K562 (cell line): ENCODE data around the gene HMCN2. TPM values are rescaled to one million over a fixed set of nuclear protein-coding genes. Genes with fewer than 3 reads are reported as not detected.

Source experiments
- ATAC-seq: fragments of 200-7000 bp; cut with Tn5 transposase; 3 replicates; pipeline ENCODE4 v1.9.1; 2020; ENCODE audit warnings: moderate library complexity
- BruUV-seq: library from RNA; stranded (reverse); fragments of 400-500 nt; replicated peaks from 2 replicates; lab custom pipeline; 2021; lab: Mats Ljungman, UMichigan
- CTCF ChIA-PET: fragments of 300-600 bp; formaldehyde crosslinking; extraction: SDS; loops from one replicate; lab custom pipeline; 2021; ENCODE audit warnings: low intra/inter-chr PET ratio; lab: Yijun Ruan, JAX
- POLR2A ChIA-PET: fragments of 300-600, 350-650 bp; sonication (Branson Sonifier 250); formaldehyde crosslinking; extraction: SDS; loops from one replicate; lab custom pipeline; 2021; ENCODE audit warnings: antibody characterized with exemption, inconsistent platforms; lab: Yijun Ruan, JAX
- DNase-seq, 4 experiments: peaks; one replicate each; pipeline versions ENCODE4 v3.0.0 to v3.0.0-alpha.2; 2011 to 2018; ENCODE audit warnings: low spot score in 3 of 4, mixed read lengths in 3 of 4; ENCODE audit errors: extremely low read depth in 1 of 4
- FAIRE-seq: peaks from 2 replicates; lab custom pipeline; 2011; peaks lifted over from hg19 to GRCh38; lab: Jason Lieb, UNC
- H2AFZ ChIP-seq: 2 replicates; pipeline ENCODE4 v1.6.0; 2011; ENCODE audit warnings: low read depth, low read length, control low read depth, inconsistent platforms
- H3K27ac ChIP-seq: fragments of 200-600 bp; 3 replicates; pipeline ENCODE4 v1.8.0; 2011; ENCODE audit warnings: low read depth, mild to moderate bottlenecking, control low read depth, inconsistent platforms, low read length, moderate library complexity, mixed read lengths; ENCODE audit errors: extremely low read depth
- H3K27me3 ChIP-seq, 2 experiments: fragments of 300-600 bp in 1 of 2; 2 replicates in 1 of 2; 3 replicates in 1 of 2; pipeline versions ENCODE4 v1.6.0 to v1.8.0; 2011; ENCODE audit warnings: inconsistent platforms in 2 of 2, low read length in 2 of 2, mild to moderate bottlenecking in 1 of 2, mixed read lengths in 1 of 2, moderate library complexity in 1 of 2; ENCODE audit not compliant: control insufficient read depth in 2 of 2, insufficient read depth in 2 of 2
- H3K36me3 ChIP-seq: fragments of 300-600 bp; 3 replicates; pipeline ENCODE4 v1.8.0; 2011; ENCODE audit warnings: mild to moderate bottlenecking, low read length, inconsistent platforms; ENCODE audit not compliant: control insufficient read depth, insufficient read depth
- H3K4me1 ChIP-seq, 2 experiments: fragments of 200-600 bp in 1 of 2; replicated peaks in 1 of 2; 2 replicates in 1 of 2; 3 replicates in 1 of 2; pipeline versions ENCODE4 v1.5.1 to v1.8.0; 2011; ENCODE audit warnings: inconsistent platforms in 2 of 2, low read length in 2 of 2, mild to moderate bottlenecking in 1 of 2, mixed read lengths in 1 of 2, moderate library complexity in 1 of 2; ENCODE audit not compliant: control insufficient read depth in 2 of 2, insufficient read depth in 2 of 2
- H3K4me2 ChIP-seq: 2 replicates; pipeline ENCODE4 v1.6.1; 2011; ENCODE audit warnings: low read length, control low read depth, inconsistent platforms, mixed read lengths; ENCODE audit not compliant: insufficient read depth
- H3K4me3 ChIP-seq: fragments of 200-600 bp; sonication (generic), shearing (Covaris generic); 2 replicates; pipeline ENCODE4 v1.5.1; 2016; ENCODE audit warnings: control low read depth, inconsistent platforms
- H3K79me2 ChIP-seq: fragments of 200-600 bp; 3 replicates; pipeline ENCODE4 v1.8.0; 2011; ENCODE audit warnings: low read length, inconsistent platforms; ENCODE audit not compliant: control insufficient read depth, insufficient read depth
- H3K9ac ChIP-seq, 2 experiments: 2 replicates each; pipeline versions ENCODE4 v1.6.0 to v1.6.1; 2011; ENCODE audit warnings: low read depth in 2 of 2, low read length in 2 of 2, control low read depth in 1 of 2, inconsistent platforms in 1 of 2, mild to moderate bottlenecking in 1 of 2, mixed read lengths in 1 of 2; ENCODE audit not compliant: insufficient read depth in 1 of 2
- H3K9me1 ChIP-seq: one replicate; pipeline ENCODE4 v1.6.0; 2011; ENCODE audit warnings: inconsistent platforms, mild to moderate bottlenecking, low read length, moderate library complexity; ENCODE audit not compliant: control insufficient read depth, insufficient read depth
- H3K9me3 ChIP-seq: replicated peaks from 2 replicates; pipeline ENCODE4 v1.5.1; 2011; ENCODE audit warnings: low read depth, low read length, inconsistent platforms; ENCODE audit not compliant: control insufficient read depth, insufficient read depth
- H4K20me1 ChIP-seq: replicated peaks from 2 replicates; pipeline ENCODE4 v1.6.1; 2011; ENCODE audit warnings: low read length, inconsistent platforms, mixed read lengths; ENCODE audit not compliant: control insufficient read depth, insufficient read depth
- CBX5 ChIP-seq: IDR thresholded peaks from 2 replicates; pipeline ENCODE4 v1.6.1; 2014; ENCODE audit warnings: low read depth, borderline replicate concordance
- CCNT2 ChIP-seq: IDR thresholded peaks from 2 replicates; pipeline ENCODE4 v1.6.1; 2011; ENCODE audit warnings: borderline replicate concordance, low read depth, mild to moderate bottlenecking, moderate library complexity, mixed read lengths, low read length; ENCODE audit not compliant: insufficient read length; ENCODE audit errors: extremely low read depth
- CHD1 ChIP-seq: fragments of 200-600 bp; sonication (generic); IDR thresholded peaks from one replicate; pipeline ENCODE4 v1.6.1; 2012; ENCODE audit warnings: mild to moderate bottlenecking, moderate library complexity, low read length, inconsistent platforms
- FOXA1 ChIP-seq: fragments of 450-650 bp; IDR thresholded peaks from 2 replicates; pipeline ENCODE4 v1.6.1; 2016; ENCODE audit warnings: mild to moderate bottlenecking, borderline replicate concordance
- FOXJ2 ChIP-seq: fragments of 200-800 bp; sonication (Bioruptor generic); IDR thresholded peaks from 2 replicates; pipeline ENCODE4 v1.6.1; 2016; ENCODE audit warnings: missing genetic modification characterization, missing compliant biosample characterization
- GATAD2B ChIP-seq: fragments of 450-650 bp; IDR thresholded peaks from 2 replicates; pipeline ENCODE4 v1.6.1; 2017; ENCODE audit warnings: mild to moderate bottlenecking, borderline replicate concordance
- IFI16 ChIP-seq: fragments of 250-450 bp; sonication (Bioruptor Pico); IDR thresholded peaks from 2 replicates; pipeline ENCODE4 v2.1.2; 2022; ENCODE audit warnings: mild to moderate bottlenecking, inconsistent platforms
- JUN ChIP-seq, 2 experiments: sonication (generic) in 1 of 2; formaldehyde crosslinking in 1 of 2; IDR thresholded peaks; 2 replicates each; pipeline versions ENCODE4 v1.6.1 to v1.8.0; 2012 to 2022; ENCODE audit warnings: borderline replicate concordance in 2 of 2, mild to moderate bottlenecking in 2 of 2, improper control_type of control experiment in 1 of 2, low read depth in 1 of 2, low read length in 1 of 2, missing genetic modification reagents in 1 of 2
- MCM2 ChIP-seq: fragments of 450-650 bp; IDR thresholded peaks from 2 replicates; pipeline ENCODE4 v1.6.1; 2017; ENCODE audit warnings: low read depth, mild to moderate bottlenecking
- MCM3 ChIP-seq: fragments of 450-650 bp; IDR thresholded peaks from 2 replicates; pipeline ENCODE4 v1.6.1; 2016
- MED1 ChIP-seq: sonication (generic); formaldehyde crosslinking; IDR thresholded peaks from 2 replicates; pipeline ENCODE4 v1.8.1; 2023; ENCODE audit warnings: missing genetic modification reagents, borderline replicate concordance
- PRMT5 ChIP-seq: sonication (generic); formaldehyde crosslinking; IDR thresholded peaks from 2 replicates; pipeline ENCODE4 v1.5.0; 2020; ENCODE audit warnings: missing genetic modification reagents
- PTRF ChIP-seq: fragments of 450-650 bp; IDR thresholded peaks from 2 replicates; pipeline ENCODE4 v1.6.1; 2016; ENCODE audit warnings: mild to moderate bottlenecking, missing genetic modification characterization, missing compliant biosample characterization
- SMAD1 ChIP-seq: fragments of 150-350 bp; IDR thresholded peaks from 2 replicates; pipeline ENCODE4 v1.6.1; 2014; ENCODE audit warnings: low read length, low read depth; ENCODE audit not compliant: partially characterized antibody
- WGBS: fragments of 100-300 bp; shearing (Covaris generic); methylation state at CpG from one replicate; pipeline ENCODE4 v1.1.6; 2016; ENCODE audit warnings: low coverage, mixed read lengths; ENCODE audit not compliant: insufficient coverage; ENCODE audit errors: missing lambda C conversion rate; 5-methylcytosine and 5-hydroxymethylcytosine counted together
- in situ Hi-C: fragments of 300-500 bp; cut with MboI; formaldehyde crosslinking; loops from 4 replicates; pipeline ENCODE4 v1.15.0; 2018; ENCODE audit warnings: inconsistent platforms, mixed read lengths
- intact Hi-C: fragments of 100-400 bp; cut with micrococcal nuclease; formaldehyde crosslinking; loops from 2 replicates; pipeline ENCODE4 v1.14.2; 2022
- polyA plus RNA-seq, 8 experiments: library from polyadenylated mRNA; depleted of rRNA in 4 of 8; stranded (reverse) in 5 of 8; unstranded in 3 of 8; fragments of >200 nt; fragmentation: Nextera tagmentation in 2 of 8; fragmentation: Illumina TruSeq in 1 of 8; extraction: Ambion mirVana in 2 of 8; extraction: Trizol in 1 of 8; gene quantifications; 2 replicates each; pipeline versions ENCODE4 v1.2.1 to v1.2.3, GENCODE V29; 2011 to 2014; ENCODE audit warnings: inconsistent platforms in 1 of 8, missing spikeins in 1 of 8
- total RNA-seq, 7 experiments: library from RNA; depleted of rRNA in 6 of 7; stranded (reverse); fragments of >200 nt in 6 of 7; fragmentation: Illumina TruSeq in 2 of 7; extraction: Trizol in 2 of 7; gene quantifications; 2 replicates each; pipeline versions ENCODE4 v1.2.1 to v1.2.3, GENCODE V29; 2011 to 2021; ENCODE audit warnings: low replicate concordance in 1 of 7
- TF ChIP-seq, protein P1 (sequence below): sonication (generic); formaldehyde crosslinking; IDR thresholded peaks from 2 replicates; pipeline ENCODE4 v1.8.0; 2022; ENCODE audit warnings: mild to moderate bottlenecking, missing genetic modification reagents
- TF ChIP-seq, protein P2 (sequence below): fragments of 450-650 bp; formaldehyde crosslinking; conservative IDR thresholded peaks from 2 replicates; pipeline ENCODE4 v1.4.0; 2022; ENCODE audit warnings: mild to moderate bottlenecking, missing genetic modification characterization
- TF ChIP-seq, protein P3 (sequence below): fragments of 250-450 bp; sonication (Bioruptor Pico); IDR thresholded peaks from 2 replicates; pipeline ENCODE4 v1.4.0; 2020; ENCODE audit warnings: borderline replicate concordance

The HMCN2 gene
- total and polyA plus RNA-seq, 9 of the 15 experiments (the other 6 are each of a cell fraction or from before 2014, with no cell fraction given): 0.01 TPM; not detected in 8

DNA sequence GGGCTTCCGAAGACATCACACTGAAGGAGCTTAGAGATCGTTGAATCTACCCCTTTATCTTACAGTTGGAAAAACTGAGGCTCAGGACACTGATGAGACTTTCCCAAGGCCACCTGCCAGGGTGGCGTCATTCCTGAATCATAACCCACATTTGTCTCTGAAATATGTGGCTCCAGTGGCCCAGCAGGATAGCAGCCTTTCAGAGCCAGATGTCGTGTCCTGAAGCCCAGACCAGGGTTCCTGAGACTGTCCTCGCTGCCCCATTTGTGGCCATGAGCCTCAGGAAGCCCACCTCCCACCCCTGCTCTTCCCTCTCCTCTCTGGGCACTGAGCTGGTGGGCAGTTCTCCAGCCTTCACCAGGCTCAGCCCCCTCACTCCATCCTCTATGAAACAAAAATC is 2.4 kb downstream of the HMCN2 start:
- H3K27ac ChIP-seq: no peak overlapping the region
- H3K4me2 ChIP-seq: no peak overlapping the region
- DNase-seq (no peak), FAIRE-seq (no peak), ATAC-seq (no peak)
- BruUV-seq: no TSS peak
- H3K36me3 ChIP-seq: no peaks in the 10 kb centered on the region
- CTCF ChIA-PET: no interaction called here
- 2% methylated on average over 5 of the region's 5 CpGs for WGBS
- POLR2A ChIA-PET: no interaction called here
- H3K9me3 ChIP-seq: no peaks in the 10 kb centered on the region
- no peaks in the 10 kb centered on the region for H3K9me1 ChIP-seq
- H3K79me2 ChIP-seq: no peaks in the 10 kb centered on the region
- H3K4me3 ChIP-seq: no peak overlapping the region
- in situ Hi-C loops (no loop called here), intact Hi-C loops (no loop called here)
- peaks cover 2% of the 10 kb centered on the region for H4K20me1 ChIP-seq
- no peak overlapping the region for H3K9ac ChIP-seq
- peaks cover 0 to 15% of the 10 kb centered on the region in 2 experiments; a peak in 2 of 5 replicates for H3K4me1 ChIP-seq
- no peak overlapping the region for H2AFZ ChIP-seq
- TF ChIP-seq JUN (IDR thresholded peaks at IDR 0.05; ENCODE audit: borderline replicate concordance, low read depth, low read length): no peak
- TF ChIP-seq JUN (CRISPR knock-in tag; IDR thresholded peaks at IDR 0.05; ENCODE audit: borderline replicate concordance): no peak
- TF ChIP-seq, protein P1, sequence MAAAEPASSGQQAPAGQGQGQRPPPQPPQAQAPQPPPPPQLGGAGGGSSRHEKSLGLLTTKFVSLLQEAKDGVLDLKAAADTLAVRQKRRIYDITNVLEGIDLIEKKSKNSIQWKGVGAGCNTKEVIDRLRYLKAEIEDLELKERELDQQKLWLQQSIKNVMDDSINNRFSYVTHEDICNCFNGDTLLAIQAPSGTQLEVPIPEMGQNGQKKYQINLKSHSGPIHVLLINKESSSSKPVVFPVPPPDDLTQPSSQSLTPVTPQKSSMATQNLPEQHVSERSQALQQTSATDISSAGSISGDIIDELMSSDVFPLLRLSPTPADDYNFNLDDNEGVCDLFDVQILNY (CRISPR knock-in tag): no peak
- TF ChIP-seq GATAD2B: no peak
- TF ChIP-seq, protein P2, sequence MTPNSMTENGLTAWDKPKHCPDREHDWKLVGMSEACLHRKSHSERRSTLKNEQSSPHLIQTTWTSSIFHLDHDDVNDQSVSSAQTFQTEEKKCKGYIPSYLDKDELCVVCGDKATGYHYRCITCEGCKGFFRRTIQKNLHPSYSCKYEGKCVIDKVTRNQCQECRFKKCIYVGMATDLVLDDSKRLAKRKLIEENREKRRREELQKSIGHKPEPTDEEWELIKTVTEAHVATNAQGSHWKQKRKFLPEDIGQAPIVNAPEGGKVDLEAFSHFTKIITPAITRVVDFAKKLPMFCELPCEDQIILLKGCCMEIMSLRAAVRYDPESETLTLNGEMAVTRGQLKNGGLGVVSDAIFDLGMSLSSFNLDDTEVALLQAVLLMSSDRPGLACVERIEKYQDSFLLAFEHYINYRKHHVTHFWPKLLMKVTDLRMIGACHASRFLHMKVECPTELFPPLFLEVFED: no peak
- no peak for TF ChIP-seq PTRF (tag)
- TF ChIP-seq SMAD1: no peak
- no peak for TF ChIP-seq CCNT2
- no peak for TF ChIP-seq PRMT5
- no peak for TF ChIP-seq MCM2
- TF ChIP-seq CBX5: no peak
- TF ChIP-seq MCM3: no peak
- TF ChIP-seq CHD1: no peak
- no peak for TF ChIP-seq IFI16
- no peak for TF ChIP-seq FOXA1
- TF ChIP-seq FOXJ2: no peak
- no peak for TF ChIP-seq MED1
- TF ChIP-seq, protein P3, sequence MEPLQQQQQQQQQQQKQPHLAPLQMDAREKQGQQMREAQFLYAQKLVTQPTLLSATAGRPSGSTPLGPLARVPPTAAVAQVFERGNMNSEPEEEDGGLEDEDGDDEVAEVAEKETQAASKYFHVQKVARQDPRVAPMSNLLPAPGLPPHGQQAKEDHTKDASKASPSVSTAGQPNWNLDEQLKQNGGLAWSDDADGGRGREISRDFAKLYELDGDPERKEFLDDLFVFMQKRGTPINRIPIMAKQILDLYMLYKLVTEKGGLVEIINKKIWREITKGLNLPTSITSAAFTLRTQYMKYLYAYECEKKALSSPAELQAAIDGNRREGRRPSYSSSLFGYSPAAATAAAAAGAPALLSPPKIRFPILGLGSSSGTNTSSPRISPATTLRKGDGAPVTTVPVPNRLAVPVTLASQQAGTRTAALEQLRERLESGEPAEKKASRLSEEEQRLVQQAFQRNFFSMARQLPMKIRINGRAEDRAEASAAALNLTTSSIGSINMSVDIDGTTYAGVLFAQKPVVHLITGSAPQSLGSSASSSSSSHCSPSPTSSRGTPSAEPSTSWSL (CRISPR knock-in tag): no peak
- peaks cover 47 to 72% of the 10 kb centered on the region in 2 experiments; a peak in 4 of 5 replicates for H3K27me3 ChIP-seq
